Stimulated activated CD4-positive, alpha-beta T cell treated with anti-CD3 and anti-CD28 coated beads, Interleukin-4, amount 100 ng/mL, for 48 hours (primary cell): Measurements from ENCODE around the gene ACOT9.
"Not testable (repeated sequence)": the region's sequence is repeated elsewhere in the genome, so short reads cannot be mapped to it uniquely, and the experiment has no call there.

ENCODE experiments used
- DNase-seq, 2 donors: peaks; one replicate each; pipeline ENCODE4 v3.0.0-alpha.2; 2020; ENCODE audit warnings: low read depth in 2 of 2

Gene ACOT9, protein sequence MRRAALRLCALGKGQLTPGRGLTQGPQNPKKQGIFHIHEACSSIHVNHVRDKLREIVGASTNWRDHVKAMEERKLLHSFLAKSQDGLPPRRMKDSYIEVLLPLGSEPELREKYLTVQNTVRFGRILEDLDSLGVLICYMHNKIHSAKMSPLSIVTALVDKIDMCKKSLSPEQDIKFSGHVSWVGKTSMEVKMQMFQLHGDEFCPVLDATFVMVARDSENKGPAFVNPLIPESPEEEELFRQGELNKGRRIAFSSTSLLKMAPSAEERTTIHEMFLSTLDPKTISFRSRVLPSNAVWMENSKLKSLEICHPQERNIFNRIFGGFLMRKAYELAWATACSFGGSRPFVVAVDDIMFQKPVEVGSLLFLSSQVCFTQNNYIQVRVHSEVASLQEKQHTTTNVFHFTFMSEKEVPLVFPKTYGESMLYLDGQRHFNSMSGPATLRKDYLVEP

GRCh38 chrX:23742697-23743622, at the start of gene ACOT9:
ACOT9 (minus strand) TSS chrX:23743276; CDS start chrX:23743144, 132 bp downstream.
- DNase-seq: peak; percentile 51 to 64

GRCh38 chrX:23790155-23790497, 47.0 kb upstream of the ACOT9 start:
- no peak for DNase-seq

GRCh38 chrX:23789386-23790154, 46.5 kb upstream of the ACOT9 start:
- DNase-seq: no peak

DNA sequence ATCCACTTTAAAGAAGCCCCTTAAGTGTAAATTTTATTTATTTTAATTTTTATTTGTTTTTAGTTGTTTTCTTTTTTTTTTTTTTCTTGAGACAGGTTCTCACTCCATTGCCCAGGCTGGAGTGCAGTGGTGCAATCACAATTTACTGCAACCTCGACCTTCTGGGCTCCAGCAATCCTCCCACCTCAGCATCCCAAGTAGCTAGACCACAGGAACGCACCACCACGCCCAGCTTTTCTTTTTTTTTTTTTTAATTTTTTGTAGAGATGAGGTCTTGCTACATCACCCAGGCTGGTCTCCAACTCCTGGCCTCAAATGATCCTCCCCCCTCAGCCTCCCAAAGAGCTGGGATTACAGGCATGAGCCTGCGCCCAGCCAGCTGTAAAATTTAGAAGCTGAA, 45.9 kb upstream of the ACOT9 start:
- no peak for DNase-seq

GRCh38 chrX:23788521-23788920, 45.4 kb upstream of the ACOT9 start:
- no peak for DNase-seq

- no peak for DNase-seq
Measured at GRCh38 chrX:23787745-23788118, 44.7 kb upstream of the ACOT9 start.

- no peak for DNase-seq
Measured at GRCh38 chrX:23786268-23786815, 43.3 kb upstream of the ACOT9 start.

DNA sequence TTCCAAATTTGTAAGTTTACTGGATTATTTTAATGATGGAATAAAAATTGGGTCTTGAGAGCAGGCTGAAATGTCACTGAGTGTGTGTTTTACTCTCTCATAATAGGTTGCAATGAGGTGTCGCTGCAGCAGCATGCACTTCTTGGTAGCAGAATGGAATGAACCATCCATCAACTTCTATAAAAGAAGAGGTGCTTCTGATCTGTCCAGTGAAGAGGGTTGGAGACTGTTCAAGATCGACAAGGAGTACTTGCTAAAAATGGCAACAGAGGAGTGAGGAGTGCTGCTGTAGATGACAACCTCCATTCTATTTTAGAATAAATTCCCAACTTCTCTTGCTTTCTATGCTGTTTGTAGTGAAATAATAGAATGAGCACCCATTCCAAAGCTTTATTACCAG, 42.5 kb upstream of the ACOT9 start:
- DNase-seq: no peak

GRCh38 chrX:23784470-23785331, 41.6 kb upstream of the ACOT9 start:
- no peak for DNase-seq

DNA sequence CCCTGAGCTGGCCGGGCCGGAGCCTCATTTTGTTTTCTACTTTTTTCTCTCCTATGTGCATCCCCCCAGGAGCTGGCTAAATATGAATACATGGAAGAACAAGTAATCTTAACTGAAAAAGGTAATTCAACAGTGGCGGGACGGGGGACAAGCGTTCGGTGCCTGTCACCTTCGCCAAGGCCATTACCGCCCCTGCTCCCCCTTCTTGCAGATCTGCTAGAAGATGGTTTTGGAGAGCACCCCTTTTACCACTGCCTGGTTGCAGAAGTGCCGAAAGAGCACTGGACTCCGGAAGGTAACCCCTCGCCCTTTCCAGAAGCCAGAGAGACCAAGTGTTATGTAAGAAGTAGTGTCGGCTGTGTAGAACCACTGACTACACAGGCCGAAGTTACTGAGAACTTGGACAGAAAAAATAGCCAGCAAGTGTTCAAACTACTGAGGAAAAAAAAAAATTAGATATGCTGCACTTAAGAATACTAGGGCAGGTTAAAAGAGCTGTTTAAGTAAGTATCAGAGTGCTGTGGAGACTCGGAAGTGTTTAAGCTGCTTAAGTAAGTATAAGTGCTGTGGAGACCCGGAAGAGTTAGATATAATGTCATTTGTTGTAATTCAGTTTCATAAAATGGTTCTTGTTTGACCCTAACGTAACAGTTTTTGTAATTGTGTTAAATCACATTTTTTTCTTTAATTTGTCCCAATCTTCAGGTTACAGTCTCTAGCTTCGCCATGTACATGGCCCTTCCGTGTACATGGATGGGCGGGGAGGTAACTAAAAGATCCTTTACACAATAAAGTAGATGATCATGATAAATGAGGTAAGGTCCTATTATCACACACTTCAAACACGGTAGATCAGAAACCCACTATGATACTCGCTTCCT, 40.8 kb upstream of the ACOT9 start:
- DNase-seq: no peak

DNA sequence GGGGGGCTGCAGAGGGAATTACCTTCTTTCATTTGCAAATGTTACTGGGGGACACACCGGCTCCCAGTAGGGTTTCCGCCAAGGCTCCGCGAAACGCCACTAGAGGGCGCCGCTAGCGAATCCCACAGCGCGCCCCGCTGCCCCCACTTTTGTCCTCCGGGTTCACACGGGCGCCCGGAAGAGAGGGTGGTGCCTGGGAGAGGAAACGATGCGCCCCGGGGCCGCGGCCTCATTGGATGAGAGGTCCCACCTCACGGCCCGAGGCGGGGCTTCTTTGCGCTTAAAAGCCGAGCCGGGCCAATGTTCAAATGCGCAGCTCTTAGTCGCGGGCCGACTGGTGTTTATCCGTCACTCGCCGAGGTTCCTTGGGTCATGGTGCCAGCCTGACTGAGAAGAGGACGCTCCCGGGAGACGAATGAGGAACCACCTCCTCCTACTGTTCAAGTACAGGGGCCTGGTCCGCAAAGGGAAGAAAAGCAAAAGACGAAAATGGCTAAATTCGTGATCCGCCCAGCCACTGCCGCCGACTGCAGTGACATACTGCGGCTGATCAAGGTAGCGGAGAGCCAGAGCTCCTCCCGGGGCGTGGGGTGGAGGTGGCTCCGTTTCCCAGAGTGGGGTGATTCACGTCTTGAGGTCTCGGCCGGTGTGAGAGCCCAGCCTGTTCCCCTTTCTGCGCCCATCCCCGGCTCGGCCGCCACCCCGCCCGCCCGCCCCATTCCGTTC, 40.0 kb upstream of the ACOT9 start, which contains the start of gene SAT1:
Gene SAT1 (plus strand): TSS at position 311 of the 726 bp plus-strand sequence. CDS start 179 bp downstream, at position 490.
- DNase-seq: peak; percentile 87 to 90

GRCh38 chrX:23782455-23782854, 39.4 kb upstream of the ACOT9 start:
- DNase-seq: no peak

DNA sequence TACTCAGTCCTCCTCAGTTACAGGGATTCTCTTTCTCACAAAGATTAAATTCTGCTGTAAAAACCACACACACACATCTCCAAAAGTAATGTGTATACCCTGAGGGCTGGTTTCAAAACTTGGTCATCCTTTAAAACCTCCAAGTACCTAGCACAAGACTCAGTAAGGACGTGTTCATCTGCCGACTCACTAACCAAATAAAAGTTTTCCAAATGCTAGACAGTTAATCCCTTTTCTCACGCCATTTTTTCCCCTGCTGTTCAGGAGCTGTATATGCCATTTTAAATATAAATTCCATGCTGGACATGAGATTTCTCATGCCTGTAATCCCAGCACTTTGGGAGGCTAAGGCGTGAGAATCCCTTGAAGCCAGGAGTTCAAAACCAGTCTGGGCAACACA, 35.9 kb upstream of the ACOT9 start:
- DNase-seq: no peak

DNA sequence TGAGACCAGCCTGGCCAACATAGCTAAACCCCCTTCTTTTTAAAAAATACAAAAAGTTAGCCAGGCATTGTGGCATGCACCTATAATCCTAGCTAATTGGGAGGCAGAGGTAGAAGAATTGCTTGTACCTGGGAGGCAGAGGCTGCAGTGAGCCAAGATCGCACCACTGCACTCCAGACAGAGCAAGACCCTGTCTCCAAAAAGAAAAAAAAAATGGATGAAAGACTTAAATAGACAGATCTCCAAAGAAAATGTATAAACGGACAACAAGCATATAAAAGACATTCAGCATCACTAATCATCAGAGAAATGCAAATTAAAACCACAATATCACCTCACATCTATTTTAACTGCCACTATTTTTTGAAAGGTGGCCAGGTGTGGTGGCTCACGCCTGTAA, 33.3 kb upstream of the ACOT9 start:
- DNase-seq: no peak

DNA sequence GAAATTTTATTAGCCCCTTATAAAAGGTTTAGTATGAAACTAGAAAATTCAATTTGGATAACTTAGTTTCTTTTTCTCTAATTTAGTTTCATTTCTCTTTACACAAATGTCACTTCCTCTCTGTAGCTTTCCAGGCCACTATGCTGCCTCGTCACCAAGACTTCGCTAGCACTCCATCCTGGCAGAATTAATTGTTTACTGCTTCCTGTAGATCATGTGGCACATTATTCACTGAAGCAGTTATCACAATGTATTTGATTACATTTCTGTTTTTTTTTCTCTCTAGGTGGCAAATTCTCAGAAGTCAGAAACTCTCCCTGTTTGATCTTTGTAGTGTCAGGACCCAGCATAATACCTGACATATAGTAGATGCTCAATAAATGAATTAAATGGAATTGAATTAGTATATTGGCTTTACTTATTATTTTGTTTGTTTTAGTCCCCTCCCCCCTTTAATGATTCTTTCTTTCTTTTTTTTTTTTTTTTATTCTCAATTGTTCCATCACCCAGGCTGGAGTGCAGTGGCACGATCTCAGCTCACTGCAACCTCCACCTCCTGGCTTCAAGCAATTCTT, 30.6 kb upstream of the ACOT9 start:
- DNase-seq: no peak

- DNase-seq: not testable (repeated sequence)
Measured at GRCh38 chrX:23771086-23771485, 28.0 kb upstream of the ACOT9 start.

- no peak for DNase-seq
Measured at GRCh38 chrX:23770142-23770541, 27.1 kb upstream of the ACOT9 start.
